Measurements from ENCODE around the gene PSME3. TPM values are rescaled to one million over a fixed set of nuclear protein-coding genes. Genes with fewer than 3 reads are reported as not detected.

The PSME3 gene
- polyA plus RNA-seq, 10 donors, result 47.7 to 71.6 (median 55.8) TPM

DNA sequence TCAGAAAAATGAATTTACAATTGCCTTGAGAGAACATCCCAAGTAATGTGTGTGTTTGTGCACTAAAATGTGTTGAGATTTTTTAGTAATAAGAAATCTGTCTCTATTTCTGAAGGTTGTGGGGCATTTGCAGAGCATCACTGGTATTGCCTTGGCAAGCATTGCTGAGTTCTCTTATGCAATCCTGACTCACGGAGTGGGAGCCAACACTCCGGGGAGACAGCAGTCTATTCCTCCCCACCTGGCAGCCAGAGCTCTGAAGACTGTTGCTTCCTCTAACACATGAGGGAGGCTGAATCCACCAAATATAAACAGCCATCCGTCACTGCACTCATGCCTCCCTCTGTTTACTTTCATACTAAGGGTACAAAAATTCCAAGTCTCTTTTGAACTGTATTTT is 23.9 kb upstream of the PSME3 start:
- DNase-seq, result no peak

DNA sequence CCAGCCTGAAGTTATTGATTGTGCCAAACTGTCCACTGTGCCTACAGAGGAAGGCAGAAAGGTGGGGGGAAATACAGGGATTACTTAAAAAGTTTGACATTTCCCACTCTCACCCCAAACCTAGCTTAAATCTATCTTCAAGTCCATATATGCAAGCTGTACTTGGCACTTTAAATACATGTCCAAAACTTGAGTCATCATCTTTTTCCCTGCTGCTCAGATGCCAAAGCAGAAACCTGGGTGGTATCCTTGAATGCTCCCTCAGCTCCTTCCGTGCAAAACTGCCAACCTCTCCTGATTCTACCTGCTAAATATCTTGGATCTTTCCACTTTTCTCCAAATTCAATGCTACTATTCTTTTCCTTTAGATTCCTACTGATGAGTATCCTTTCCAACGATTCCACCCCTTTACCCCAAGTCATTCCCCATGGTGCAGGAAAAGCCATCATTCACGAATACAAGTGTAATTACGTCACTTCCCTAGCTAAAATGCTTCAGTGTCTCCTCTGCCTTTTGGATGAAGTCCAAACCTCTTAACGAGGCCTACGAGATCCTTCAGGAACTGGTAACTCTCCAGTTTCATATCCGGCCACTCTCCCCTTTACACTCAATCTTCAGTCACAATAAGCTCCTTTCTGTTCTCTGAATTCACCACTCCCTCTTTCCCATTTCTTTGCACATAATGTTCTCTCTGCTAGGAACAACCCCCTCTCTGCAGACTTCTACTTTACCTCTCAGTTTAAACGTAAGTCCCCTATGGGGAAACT is 18.4 kb upstream of the PSME3 start:
- DNase-seq, result peak; percentile 51 to 65 (median 62)

DNA sequence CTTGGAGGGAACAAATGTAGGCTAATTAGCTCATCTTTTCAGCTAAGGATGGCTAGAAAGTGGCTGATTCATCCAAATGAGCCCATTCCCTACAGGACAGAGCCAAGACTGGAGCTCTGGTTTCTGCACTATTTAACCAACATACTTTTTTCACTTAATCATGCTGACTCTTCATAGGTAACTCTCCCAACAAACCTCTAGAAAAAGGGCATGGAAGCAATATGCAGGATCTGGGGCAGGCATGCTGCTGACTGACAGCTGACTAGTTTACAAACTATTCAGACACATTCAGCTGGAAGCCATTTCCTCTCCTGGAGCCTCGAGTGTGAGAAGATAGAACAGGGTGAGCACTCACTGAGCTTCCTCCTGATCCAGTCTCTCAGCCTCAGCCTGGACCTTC is 15.3 kb upstream of the PSME3 start:
- DNase-seq, result peak in 1 of 3 donors; percentile 25

DNA sequence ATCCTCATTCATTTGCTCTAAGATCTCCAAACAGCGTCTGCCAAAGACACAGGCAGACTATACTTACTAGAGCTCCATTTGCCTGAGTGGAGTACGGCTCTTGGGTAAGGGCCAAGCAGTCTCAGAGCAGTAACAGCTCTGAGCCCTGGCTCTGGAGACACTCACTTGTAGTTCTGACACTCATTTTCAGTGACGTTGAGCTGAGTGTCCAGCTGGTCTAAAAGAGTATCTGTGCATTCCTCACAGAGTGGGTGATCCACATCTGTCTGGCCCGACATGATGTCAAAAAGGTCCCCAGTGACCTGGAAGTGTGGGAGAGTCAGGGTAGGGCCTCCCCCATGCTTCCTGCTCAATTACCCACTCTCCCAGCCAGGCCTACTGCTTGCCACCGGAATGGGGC is 14.8 kb upstream of the PSME3 start:
- no peak for DNase-seq

DNA sequence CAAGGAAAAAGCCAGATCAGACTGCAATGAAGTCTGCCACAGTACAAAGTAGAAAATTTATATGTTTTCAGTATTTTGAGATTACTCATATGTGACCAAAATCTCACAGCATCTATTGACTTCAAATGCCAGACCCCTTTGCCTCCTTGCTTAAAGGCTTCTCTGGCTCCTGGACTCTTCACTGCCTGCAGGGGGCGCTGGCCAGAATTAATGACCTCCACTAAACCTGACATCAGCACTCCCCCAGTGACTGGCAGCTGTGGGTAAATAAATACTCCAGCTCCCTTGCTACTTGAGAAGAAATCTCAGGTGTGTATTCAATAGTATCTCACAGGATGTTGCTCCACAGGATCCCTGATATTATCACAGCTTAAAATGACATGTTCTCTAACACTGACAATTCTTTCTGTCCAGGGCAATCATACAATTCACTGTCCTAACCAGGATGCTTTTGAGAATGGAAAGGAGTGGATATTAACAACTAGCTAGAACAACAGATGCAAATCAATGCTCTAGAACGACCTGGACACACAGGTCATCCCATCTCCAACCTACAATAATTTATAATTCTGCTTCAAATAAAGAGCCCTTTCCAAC is 13.2 kb upstream of the PSME3 start:
- peak in 1 of 3 donors; percentile 30 for DNase-seq

- no peak for DNase-seq
Measured at GRCh38 chr17:42821176-42821575, 12.0 kb upstream of the PSME3 start.

DNA sequence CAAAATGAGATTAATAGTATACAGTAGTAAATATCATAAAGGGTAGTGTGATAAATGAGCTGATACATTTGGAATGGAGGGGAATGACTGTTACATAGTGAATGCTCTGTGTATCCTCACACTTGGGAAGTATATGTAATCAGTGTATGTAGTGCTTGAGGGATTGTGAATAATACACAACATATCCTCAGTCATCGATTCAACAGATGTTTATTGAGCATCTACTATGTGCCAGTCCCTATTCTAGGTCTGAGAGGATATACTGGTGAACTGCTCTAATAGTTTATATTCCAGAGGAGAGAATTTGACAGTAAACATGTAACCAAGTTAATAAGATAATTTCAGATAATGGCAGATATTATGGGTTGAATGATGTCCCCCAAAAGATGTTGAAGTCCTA is 5.7 kb upstream of the PSME3 start:
- no peak for DNase-seq

- no peak for DNase-seq
Measured at GRCh38 chr17:42830971-42831370, 2.2 kb upstream of the PSME3 start.

DNA sequence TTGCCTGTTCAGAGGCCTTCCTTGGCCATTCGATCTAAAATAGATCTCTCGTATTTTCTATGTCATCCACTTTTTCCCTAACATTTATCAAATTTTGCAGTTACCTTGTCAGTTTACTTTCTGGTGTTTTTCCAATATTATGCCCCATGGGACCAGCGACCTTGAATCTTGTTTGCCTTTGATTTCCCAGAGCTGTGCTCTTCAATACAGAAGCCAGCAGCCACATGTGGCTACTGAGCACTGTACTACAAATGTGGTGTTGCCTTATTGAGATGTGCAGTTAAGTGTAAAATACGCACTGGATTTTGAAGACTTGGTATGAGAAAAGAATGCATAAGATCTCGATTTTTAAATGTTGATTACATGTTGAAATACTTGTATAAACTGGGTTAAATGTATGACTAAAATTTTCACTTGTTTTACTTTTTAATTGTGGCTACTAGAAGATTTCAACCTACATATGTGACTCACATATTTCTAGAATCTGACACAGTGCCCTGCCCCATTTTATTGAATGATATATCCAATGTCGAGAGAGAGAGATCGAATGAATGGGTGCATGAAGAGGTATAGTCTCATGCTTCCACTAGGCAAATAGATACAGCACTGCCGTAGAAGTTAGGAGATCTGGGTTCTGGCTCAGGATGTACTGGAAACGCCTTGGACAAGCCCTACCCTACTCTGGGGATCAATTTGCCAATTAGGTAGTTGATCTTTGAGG is 824 bp upstream of the PSME3 start:
- no peak for DNase-seq

DNA sequence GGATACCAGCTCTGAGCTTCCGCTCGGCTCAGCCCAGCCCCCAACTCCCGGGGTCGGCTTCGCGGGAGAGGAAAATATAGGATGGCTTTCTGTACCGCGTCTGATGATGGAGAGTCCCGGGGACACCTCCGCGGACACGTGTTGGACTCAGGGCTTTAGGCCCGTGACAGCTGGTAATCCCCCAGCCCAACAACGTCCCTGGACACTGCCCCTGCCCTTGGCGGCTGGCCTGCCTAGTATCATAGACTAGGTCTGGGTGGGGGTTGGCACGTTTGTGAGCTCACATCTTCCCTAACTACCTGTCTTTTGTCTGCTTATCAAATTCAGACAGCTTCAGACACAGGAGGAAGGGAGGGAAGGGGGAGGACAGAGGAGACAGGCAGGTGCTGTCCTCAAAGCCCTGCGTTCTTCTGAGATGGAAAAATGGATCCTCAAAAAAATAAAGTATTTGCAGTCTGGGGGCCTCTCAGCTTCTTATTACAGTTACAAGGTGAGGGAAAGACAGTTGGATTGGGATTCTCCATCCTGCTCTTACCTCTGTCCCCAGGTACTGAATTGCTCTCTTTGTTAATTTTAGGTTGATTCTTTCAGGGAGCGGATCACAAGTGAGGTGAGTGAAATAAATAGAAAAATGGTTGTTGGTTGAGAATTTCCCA is 698 bp downstream of the PSME3 start:
- DNase-seq, result no peak

DNA sequence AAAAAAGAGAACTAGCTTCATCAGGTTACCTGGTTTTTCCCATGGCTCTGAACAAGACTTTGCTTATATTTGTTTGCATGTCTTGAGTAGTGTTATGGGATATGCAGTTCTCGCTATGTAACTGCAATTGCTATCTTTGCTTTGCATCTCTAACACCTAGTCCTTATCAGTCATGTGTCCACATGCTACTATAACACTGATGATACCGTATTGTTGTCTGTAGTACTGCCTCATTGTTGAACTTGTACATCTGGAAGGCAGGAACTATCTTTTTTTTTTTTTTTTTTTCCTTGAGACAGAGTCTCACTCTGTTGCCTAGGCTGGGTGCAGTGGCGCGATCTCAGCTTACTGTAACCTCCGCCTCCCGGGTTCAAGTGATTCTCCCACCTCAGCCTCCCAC is 2.5 kb downstream of the PSME3 start:
- DNase-seq, result no peak

DNA sequence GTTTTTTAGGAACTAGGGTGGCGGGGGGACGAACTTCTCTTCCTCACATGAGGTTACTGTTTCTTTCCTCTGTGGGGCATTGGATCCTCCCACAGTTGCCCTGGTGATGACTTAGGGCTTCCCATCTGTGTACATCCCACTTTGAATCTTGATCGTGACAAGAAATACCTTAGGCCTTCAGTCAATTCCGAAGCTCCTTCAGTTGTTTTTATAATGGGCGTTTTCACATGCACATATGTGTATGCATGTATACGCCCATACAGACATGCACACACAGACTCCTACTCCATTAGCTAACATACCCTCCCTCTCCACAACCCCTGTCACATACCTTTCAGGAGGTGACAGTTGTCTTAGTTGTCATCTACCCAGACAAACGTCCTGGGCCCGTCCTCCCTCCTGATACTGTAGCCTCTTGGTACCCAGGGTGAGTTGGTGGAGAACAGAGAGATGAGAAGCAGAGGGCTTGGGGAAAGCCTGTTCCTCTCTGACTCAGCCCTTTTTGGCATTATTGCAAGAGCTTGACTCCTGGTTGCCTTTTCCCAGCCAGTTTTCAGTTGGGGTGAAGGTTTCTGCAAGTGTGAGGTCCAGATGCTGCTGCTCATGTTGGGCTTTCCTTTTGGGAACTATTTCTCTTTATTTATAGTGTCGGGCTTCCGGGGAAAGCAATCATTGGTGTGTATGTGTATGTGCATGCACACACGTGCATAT is 8.9 kb downstream of the PSME3 start:
- no peak for DNase-seq

- peak; percentile 47 to 77 (median 60) for DNase-seq
Measured at GRCh38 chr17:42843358-42843934, 10.2 kb downstream of the PSME3 start.

GRCh38 chr17:42844271-42844670 is 11.1 kb downstream of the PSME3 start, which contains the start of gene AOC2:
Gene AOC2 (plus strand): TSS chr17:42844580. CDS start chr17:42844627, 47 bp downstream.
- DNase-seq, result no peak

DNA sequence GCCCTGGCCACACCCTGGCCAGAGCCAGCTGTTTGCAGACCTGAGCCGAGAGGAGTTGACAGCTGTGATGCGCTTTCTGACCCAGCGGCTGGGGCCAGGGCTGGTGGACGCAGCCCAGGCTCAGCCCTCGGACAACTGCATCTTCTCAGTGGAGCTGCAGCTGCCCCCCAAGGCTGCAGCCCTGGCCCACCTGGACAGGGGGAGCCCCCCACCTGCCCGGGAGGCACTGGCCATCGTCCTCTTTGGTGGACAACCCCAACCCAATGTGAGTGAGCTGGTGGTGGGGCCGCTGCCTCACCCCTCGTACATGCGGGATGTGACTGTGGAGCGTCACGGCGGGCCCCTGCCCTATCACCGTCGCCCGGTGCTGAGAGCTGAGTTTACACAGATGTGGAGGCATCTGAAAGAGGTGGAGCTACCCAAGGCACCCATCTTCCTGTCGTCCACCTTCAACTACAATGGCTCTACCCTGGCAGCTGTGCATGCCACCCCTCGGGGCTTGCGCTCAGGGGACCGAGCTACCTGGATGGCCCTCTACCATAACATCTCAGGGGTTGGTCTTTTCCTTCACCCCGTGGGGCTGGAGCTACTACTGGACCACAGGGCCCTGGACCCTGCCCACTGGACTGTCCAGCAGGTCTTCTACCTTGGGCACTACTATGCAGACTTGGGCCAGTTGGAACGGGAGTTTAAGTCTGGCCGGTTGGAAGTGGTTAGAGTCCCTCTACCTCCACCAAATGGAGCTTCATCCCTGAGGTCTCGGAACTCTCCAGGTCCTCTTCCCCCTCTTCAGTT is 11.8 kb downstream of the PSME3 start:
- no peak for DNase-seq

DNA sequence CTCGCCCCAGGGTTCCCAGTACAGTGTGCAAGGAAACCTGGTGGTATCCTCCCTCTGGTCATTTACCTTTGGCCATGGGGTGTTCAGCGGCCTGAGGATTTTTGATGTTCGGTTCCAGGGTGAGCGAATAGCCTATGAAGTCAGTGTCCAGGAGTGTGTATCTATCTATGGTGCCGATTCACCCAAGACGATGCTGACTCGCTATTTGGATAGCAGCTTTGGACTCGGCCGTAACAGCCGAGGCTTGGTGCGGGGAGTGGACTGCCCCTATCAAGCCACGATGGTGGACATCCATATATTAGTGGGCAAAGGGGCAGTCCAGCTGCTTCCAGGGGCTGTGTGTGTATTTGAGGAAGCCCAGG is 12.3 kb downstream of the PSME3 start:
- DNase-seq, result no peak

- DNase-seq, result no peak
Measured at GRCh38 chr17:42845918-42846593, 12.9 kb downstream of the PSME3 start.

DNA sequence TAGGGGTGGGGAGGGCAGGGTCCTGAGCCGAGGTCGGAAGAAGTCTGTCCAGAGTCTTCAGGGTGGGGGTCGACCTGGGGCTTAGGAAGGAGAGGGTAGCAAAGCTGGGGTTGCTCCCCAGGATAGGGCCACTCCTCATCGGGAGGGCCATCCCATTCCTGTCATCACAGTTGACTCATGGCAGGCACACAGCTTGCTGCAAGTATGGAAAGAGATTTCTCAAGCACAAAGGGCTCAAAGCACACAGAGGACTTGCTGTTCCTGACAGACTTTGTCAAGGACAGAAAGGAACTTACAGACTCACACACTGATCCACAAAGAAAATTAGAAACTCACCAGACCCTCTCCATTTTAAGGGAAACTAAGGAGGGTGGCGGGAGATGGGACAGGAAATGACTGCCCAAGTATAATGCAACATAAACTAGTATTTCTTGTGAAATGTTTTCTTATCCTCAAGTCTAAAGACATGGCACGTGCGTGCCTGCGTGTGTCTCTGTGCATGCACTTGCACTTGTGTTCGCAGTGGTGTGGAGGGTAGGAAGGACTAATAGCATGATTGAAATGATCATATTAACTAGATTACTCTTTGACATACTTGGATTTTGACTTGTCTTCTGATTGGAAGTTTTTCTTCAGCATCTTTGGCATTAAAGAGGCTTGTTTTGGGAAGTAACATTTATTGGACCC is 13.5 kb downstream of the PSME3 start:
- DNase-seq, result no peak

DNA sequence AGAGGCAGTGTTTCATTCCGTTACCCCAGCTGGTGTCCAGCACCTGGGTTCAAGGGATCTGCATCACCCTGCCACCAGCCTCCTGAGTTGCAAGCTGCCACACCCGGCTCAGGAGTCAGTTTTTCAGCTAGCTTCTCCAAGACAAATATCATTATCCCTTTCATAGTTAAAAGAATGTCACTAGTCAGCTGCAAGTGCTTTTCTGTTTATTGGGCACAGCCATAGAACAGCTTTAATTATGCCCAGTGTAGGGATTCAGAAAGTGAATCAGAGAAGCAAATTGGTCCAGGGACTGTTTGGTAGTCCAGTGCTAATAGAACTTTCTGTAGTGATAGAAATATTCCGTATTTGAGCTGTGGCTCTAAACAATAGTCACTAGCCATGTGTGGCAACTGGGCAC is 14.9 kb downstream of the PSME3 start:
- DNase-seq, result no peak
